PC-3 (cell line): ENCODE data around the gene HOXB13. TPM values are rescaled to one million over a fixed set of nuclear protein-coding genes. Genes with fewer than 3 reads are reported as not detected.
A peak's percentile ranks its signal among the peaks of the same experiment; 100 is the strongest.

Source experiments
- ATAC-seq: fragments of 200-7000 bp; cut with Tn5 transposase; 2 replicates; pipeline ENCODE4 v1.9.1; 2020; ENCODE audit warnings: mild to moderate bottlenecking, moderate library complexity
- BruUV-seq: library from RNA; stranded (reverse); fragments of 400-500 nt; replicated peaks from 2 replicates; lab custom pipeline; 2021; lab: Mats Ljungman, UMichigan
- CTCF ChIA-PET: fragments of 300-600 bp; sonication (Branson Sonifier 250); formaldehyde crosslinking; loops from one replicate; lab custom pipeline; 2022; ENCODE audit warnings: antibody characterized with exemption; lab: Charles Lee
- POLR2A ChIA-PET: fragments of 300-600 bp; sonication (Branson Sonifier 250); formaldehyde crosslinking; loops from one replicate; lab custom pipeline; 2022; ENCODE audit warnings: antibody characterized with exemption; ENCODE audit not compliant: unreplicated experiment; lab: Charles Lee
- DNase-seq: peaks from one replicate; pipeline ENCODE4 v3.0.0-alpha.2; 2015
- H2AFZ ChIP-seq: fragments of 300-600 bp; sonication (generic); 2 replicates; pipeline ENCODE4 v1.6.0; 2016; ENCODE audit warnings: antibody characterized with exemption, low read length
- H3F3A ChIP-seq: fragments of 300-600 bp; sonication (generic); one replicate; pipeline ENCODE4 v1.6.0; 2017; ENCODE audit warnings: antibody characterized with exemption, low read length, control low read depth, mild to moderate bottlenecking; ENCODE audit not compliant: unreplicated experiment
- H3K27ac ChIP-seq: fragments of 300-600 bp; sonication (generic); 2 replicates; pipeline ENCODE4 v1.5.1; 2016; ENCODE audit warnings: mild to moderate bottlenecking, low read length
- H3K27me3 ChIP-seq: fragments of 300-600 bp; sonication (generic); 2 replicates; pipeline ENCODE4 v1.6.1; 2016; ENCODE audit warnings: low read length, mixed read lengths
- H3K36me3 ChIP-seq: fragments of 300-600 bp; sonication (generic); 2 replicates; pipeline ENCODE4 v1.6.1; 2016; ENCODE audit warnings: low read depth, mixed run types, low read length, mixed read lengths
- H3K4me1 ChIP-seq: fragments of 300-600 bp; sonication (generic); 2 replicates; pipeline ENCODE4 v1.5.1; 2016; ENCODE audit warnings: low read length; ENCODE audit not compliant: insufficient read depth
- H3K4me2 ChIP-seq: fragments of 300-600 bp; sonication (generic); 2 replicates; pipeline ENCODE4 v1.6.0; 2016; ENCODE audit warnings: low read length
- H3K4me3 ChIP-seq: fragments of 300-600 bp; sonication (generic); 2 replicates; pipeline ENCODE4 v1.5.1; 2016; ENCODE audit warnings: mild to moderate bottlenecking, low read length, mixed read lengths
- H3K79me2 ChIP-seq: fragments of 300-600 bp; sonication (generic); 2 replicates; pipeline ENCODE4 v1.6.1; 2017; ENCODE audit warnings: low read length, mixed read lengths
- H3K9ac ChIP-seq: fragments of 300-600 bp; sonication (generic); 2 replicates; pipeline ENCODE4 v1.6.0; 2016; ENCODE audit warnings: mild to moderate bottlenecking, low read length
- H3K9me2 ChIP-seq: fragments of 300-600 bp; sonication (generic); replicated peaks from 2 replicates; pipeline ENCODE4 v1.6.1; 2016; ENCODE audit warnings: mixed run types, low read length, mixed read lengths
- H3K9me3 ChIP-seq: fragments of 300-600 bp; sonication (generic); 2 replicates; pipeline ENCODE4 v1.6.1; 2016; ENCODE audit warnings: low read length, mixed read lengths
- H4K20me1 ChIP-seq: fragments of 300-600 bp; sonication (generic); 2 replicates; pipeline ENCODE4 v1.6.1; 2016; ENCODE audit warnings: low read length, mixed read lengths
- CTCF ChIP-seq: fragments of 300-600 bp; sonication (generic); conservative IDR thresholded peaks from 2 replicates; pipeline ENCODE4 v1.5.1; 2017; ENCODE audit warnings: antibody characterized with exemption, low read depth, mild to moderate bottlenecking, low read length
- EZH2 ChIP-seq: fragments of 300-600 bp; sonication (generic); IDR thresholded peaks from one replicate; pipeline ENCODE4 v1.6.1; 2017; ENCODE audit warnings: antibody characterized with exemption, mild to moderate bottlenecking, low read length; ENCODE audit not compliant: unreplicated experiment
- EZH2phosphoT487 ChIP-seq: fragments of 300-600 bp; sonication (generic); IDR thresholded peaks from 2 replicates; pipeline ENCODE4 v1.6.1; 2018; ENCODE audit warnings: mild to moderate bottlenecking, antibody characterized with exemption, low read length, borderline replicate concordance
- intact Hi-C: fragments of 100-400 bp; cut with micrococcal nuclease; formaldehyde crosslinking; loops from 2 replicates; pipeline ENCODE4 v1.9.0; 2023
- total RNA-seq: library from RNA; depleted of rRNA; stranded (reverse); fragments of >200 nt; gene quantifications from 2 replicates; pipeline ENCODE4 v1.2.3, GENCODE V29; 2014

The HOXB13 gene
- total RNA-seq, 1 experiment from 2014 or later: 80.8 TPM

- DNase-seq (peak; percentile 41), ATAC-seq (peak; percentile 51)
- H3K4me2 ChIP-seq: 0 out of 2 replicates have a peak overlapping the region, but pooled peaks have one; percentile 9
- ChIA-PET CTCF (interaction anchor here (0.6 kb wide), 2 partner anchors 253 to 650 kb away, joined by 3 read pairs; no protein-coding TSS in a partner anchor), POLR2A (no interaction called here)
- H3K79me2 ChIP-seq: no peaks in the 10 kb centered on the region
- H2AFZ ChIP-seq: no peak overlapping the region; the same call in 1 of the 2 replicates
- no peaks in the 10 kb centered on the region for H3F3A ChIP-seq
- H3K4me1 ChIP-seq: peaks cover 40% of the 10 kb centered on the region
- H3K9me3 ChIP-seq: no peaks in the 10 kb centered on the region
- H3K27ac ChIP-seq: no peak overlapping the region
- BruUV-seq: no TSS peak
- H3K9ac ChIP-seq: no peak overlapping the region
- intact Hi-C loops: no loop called here
- no peaks in the 10 kb centered on the region for H4K20me1 ChIP-seq
- no peak overlapping the region for H3K4me3 ChIP-seq
- H3K27me3 ChIP-seq: no peaks in the 10 kb centered on the region
- H3K36me3 ChIP-seq: no peaks in the 10 kb centered on the region
- no peaks in the 10 kb centered on the region for H3K9me2 ChIP-seq
- TF ChIP-seq EZH2: no peak
- TF ChIP-seq CTCF: no peak
- TF ChIP-seq EZH2phosphoT487: no peak
Measured at GRCh38 chr17:48759288-48759687, 30.7 kb upstream of the HOXB13 start.

- H3K27me3 ChIP-seq: no peaks in the 10 kb centered on the region
- POLR2A ChIA-PET: interaction anchor here (0.6 to 1.5 kb wide), 2 partner anchors 29 to 60 kb away, joined by 3 to 4 read pairs; partner anchors contain the start of gene HOXB13
Measured at GRCh38 chr17:48757524-48757961, 29.0 kb upstream of the HOXB13 start.

More at GRCh38 chr17:48757524-48757961, 29.0 kb upstream of the HOXB13 start:
- H4K20me1 ChIP-seq: no peaks in the 10 kb centered on the region
- intact Hi-C loops: loop anchor here (2.0 kb wide), 1 partner anchor 35 kb away; the partner anchor contains the start of genes PRAC1 and PRAC2
- no peak overlapping the region for H3K4me3 ChIP-seq
- no TSS peak for BruUV-seq
- no peak for TF ChIP-seq EZH2
- no peak for TF ChIP-seq EZH2phosphoT487
- TF ChIP-seq CTCF: no peak
- peak overlapping the region; percentile 14; the same call in 1 of the 2 replicates for H3K4me2 ChIP-seq
- no peaks in the 10 kb centered on the region for H3K79me2 ChIP-seq
- H3K9ac ChIP-seq: no peak overlapping the region
- no peaks in the 10 kb centered on the region for H3K9me3 ChIP-seq
- DNase-seq: peak; percentile 54
- H3K4me1 ChIP-seq: peaks cover 55% of the 10 kb centered on the region
- no peaks in the 10 kb centered on the region for H3K36me3 ChIP-seq
- CTCF ChIA-PET: interaction anchor here (0.8 to 2.0 kb wide), 2 partner anchors 28 to 34 kb away, joined by 3 to 8 read pairs; no protein-coding TSS in a partner anchor
- peak overlapping the region; percentile 32 for H3K27ac ChIP-seq
- H3K9me2 ChIP-seq: no peaks in the 10 kb centered on the region
- H3F3A ChIP-seq: no peaks in the 10 kb centered on the region
- peak overlapping the region; percentile 69 for H2AFZ ChIP-seq
- peak; percentile 32 for ATAC-seq
